Astrocyte of the hippocampus (primary cell): Measurements from ENCODE around the gene FCHSD2.
"Not testable (repeated sequence)": the region's sequence is repeated elsewhere in the genome, so short reads cannot be mapped to it uniquely, and the experiment has no call there.

Source experiments
- DNase-seq: peaks from one replicate; pipeline ENCODE4 v3.0.0; 2011; ENCODE audit warnings: low read depth, low spot score

Gene FCHSD2

DNA sequence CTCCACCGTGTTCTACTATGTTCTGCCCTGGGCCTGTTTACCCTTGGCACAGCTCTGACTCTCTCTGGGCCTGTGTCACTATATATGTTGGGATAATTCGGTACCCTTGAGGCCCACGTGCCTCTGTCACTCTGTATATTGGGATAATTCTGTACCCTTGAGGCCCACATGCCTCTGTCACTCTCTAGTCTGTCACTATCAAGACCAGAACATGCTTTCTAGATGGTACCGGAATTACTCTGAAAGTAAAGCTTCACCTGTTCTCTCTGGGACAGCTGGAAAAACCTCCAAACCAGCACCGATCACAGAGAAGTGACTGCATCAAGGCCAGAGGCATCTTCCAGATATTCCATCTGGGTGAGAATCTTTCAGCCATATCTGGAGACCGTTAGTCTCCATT, 9.3 kb upstream of the FCHSD2 start:
- no peak for DNase-seq

DNA sequence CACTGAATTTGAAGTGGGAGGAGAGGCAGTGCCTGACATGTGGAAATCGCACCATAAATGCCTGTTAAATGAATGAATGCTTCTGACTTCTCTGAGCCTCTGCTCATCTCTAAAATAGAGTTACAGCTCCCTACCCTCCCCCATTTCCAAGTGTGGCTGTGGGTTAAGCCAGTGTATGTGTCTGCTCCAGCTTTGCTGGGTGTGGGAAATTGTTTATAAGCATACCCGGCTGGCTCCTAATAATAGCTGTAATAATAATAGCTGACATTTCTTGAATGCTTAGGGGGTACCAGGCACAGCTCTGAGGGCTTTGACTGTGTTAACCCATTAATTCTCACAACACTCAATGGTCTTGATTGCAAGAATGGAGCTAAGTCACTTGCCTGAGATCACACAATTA, 7.0 kb upstream of the FCHSD2 start:
- no peak for DNase-seq

- peak; percentile 25 for DNase-seq
Measured at GRCh38 chr11:73147771-73148681, 5.9 kb upstream of the FCHSD2 start.

DNA sequence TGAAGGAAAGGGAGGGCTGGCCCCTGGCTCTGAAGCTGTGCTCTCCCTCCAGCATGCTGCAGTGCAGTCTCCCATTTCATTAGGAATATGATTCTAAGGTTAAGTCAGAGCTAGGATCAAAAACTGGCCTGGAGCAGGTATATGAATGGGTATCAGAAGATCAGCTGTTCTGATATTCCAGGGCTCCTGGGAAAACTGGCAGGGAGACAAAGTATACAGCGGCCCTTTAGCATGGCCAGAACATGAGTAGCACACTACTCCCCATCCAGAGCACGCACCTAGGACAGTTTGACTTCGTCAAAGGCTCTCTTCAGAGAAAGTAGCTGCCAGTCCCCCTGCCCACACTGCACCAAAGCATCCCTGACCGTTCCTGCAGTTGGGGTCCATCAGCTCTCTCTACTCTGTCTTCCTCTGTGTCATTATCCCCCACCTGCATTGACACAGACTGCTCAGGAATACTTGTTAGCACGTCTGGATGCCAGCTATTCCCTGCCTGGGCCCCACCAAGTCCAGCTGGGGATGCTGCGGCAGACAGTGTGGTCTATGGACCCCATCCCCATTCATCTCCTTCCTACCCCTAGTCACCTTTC, 4.0 kb upstream of the FCHSD2 start:
- DNase-seq = no peak

GRCh38 chr11:73143126-73143838, 1.2 kb upstream of the FCHSD2 start:
- DNase-seq = no peak

DNA sequence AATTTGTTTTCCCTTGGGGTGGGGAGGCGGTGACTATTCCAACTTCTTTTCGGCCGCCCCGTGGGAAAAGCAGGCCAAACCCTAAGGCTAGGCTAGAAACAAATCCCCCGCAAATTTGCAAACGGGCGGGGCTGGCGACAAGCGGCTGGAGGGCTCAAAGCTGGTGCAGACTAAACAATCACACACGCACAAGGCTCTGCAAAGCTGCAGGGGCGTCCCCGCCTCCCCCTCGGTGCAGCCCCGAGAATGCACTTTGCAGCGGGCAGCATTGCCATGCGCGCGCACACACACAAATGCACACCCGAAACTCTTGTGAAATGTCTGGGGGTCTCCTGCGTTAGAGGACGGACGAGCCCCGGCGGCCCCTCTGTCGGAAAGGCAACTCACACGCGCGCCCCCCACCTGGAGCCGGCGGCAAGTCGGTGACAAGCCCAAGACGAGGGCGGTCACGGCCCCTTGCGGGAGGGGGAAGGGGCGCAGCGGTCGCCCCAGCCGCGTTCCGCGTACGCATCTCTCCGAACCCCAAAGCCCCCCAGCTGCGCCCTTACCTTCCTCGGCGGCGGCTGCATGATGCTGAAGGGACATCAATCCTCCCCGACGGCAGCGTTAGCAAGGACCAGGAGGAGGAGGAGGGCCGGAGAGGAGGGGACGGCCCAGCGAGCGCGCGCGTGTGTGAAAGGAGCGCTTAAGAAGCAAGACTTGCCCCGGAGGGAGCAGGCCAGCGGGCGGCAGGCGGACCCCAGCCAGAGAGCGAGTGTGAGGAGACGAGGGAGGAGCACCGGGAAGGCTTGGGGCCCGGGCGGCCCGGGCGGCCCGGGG, 600 bp downstream of the FCHSD2 start:
- DNase-seq = peak; percentile 87

- DNase-seq = no peak
Measured at GRCh38 chr11:73141031-73141308, 1.1 kb downstream of the FCHSD2 start.

GRCh38 chr11:73140213-73141030, 1.7 kb downstream of the FCHSD2 start:
- peak; percentile 59 for DNase-seq

DNA sequence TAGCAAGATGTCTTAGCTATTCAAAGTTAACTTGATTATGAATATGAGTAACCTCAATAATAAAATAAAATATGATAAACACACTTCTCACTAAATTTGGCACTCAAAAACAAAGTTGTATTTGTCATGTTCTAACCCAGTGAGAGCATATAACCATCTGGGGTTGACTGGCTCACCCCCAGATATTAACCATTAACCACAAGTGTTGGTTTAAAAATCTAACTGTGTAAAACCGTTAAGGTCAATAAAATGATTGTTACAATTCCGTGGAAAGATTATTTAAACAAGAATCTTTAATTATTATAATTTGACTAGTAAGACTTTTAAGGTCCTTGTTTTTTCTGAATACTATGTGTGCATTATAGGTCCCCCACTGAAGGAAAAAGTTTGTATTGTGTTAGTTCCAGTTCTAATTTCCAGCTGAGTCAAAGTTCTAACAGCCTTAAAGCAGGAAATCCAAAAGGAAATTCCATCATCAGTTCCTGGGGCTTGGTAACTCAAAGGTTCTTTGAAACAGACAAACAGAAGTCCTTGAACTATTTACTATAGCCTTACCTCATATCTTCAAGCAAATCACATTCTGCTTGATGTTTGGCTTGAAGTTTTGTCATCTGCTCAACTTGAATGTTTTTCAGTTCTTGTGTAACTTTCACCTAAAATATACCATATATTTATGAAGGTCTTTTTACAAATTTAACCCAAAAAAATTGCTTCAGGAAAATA, 2.5 kb downstream of the FCHSD2 start:
- peak; percentile 11 for DNase-seq

- DNase-seq = no peak
Measured at GRCh38 chr11:73137944-73138274, 4.2 kb downstream of the FCHSD2 start.

GRCh38 chr11:73137262-73137943, 4.7 kb downstream of the FCHSD2 start:
- DNase-seq = no peak

DNA sequence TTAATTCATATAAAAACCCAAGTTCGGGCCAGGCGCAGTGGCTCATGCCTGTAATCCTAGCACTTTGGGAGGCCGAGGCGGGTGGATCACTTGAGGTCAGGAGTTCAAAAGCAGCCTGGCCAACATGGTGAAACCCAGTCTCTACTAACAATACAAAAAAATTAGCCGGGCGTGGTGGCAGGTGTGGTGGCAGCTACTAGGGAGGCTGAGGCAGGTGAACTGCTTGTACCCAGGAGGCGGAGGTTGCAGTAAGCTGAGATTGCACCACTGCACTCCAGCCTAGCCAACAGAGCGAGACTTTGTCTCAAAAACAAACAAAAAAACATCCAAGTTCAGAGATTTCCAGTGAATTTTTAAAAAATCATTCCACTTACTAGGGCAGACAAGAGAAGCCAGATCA, 5.4 kb downstream of the FCHSD2 start:
- not testable (repeated sequence) for DNase-seq

GRCh38 chr11:73135346-73136284, 6.5 kb downstream of the FCHSD2 start:
- no peak for DNase-seq

GRCh38 chr11:73132349-73132748, 9.8 kb downstream of the FCHSD2 start:
- DNase-seq = not testable (repeated sequence)

- no peak for DNase-seq
Measured at GRCh38 chr11:73130181-73130580, 11.9 kb downstream of the FCHSD2 start.

DNA sequence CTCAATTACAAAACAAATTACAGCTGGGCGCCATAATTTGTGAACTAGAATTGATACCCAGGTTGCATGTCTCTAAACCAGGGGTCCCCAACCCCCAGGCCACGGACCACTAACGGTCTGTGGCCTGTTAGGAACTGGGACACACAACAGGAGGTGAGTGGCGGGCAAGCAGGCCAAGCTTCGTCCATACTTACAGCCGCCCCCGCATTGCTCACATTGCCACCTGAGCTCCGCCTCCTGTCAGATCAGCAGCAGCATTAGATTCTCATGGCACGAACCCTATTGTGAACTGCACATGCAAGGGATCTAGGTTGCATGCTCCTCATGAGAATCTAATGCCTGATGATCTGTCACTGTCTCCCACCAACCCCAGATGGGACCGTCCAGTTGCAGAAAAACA, 12.9 kb downstream of the FCHSD2 start:
- DNase-seq = no peak

DNA sequence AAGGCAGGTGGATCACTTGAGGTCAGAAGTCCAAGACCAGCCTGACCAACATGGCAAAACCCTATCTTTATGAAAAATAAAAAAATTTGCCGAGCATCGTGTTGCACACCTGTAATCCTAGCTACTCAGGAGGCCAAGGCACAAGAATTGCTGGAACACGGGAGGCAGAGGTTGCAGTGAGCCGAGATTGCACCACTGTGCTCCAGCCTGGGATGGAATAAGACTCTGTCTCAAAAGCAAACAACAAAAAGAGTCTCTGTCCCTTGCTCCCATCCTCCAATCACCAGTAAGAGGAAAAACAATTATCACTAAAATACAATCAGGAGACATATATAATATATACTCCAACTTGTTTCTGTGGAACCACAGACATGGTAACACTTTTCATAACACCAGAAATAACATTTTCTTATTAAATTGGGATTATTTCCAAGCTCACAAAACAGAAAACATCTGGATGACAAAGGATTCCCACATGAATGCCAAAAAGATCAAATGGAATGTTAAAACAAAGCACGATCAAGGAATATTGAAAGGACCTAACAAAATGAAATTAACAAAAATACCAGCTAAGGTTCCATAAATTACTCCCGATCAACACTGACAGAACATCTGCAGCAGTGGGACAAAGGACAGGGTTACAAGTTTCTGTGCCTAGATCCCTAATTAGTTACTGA, 15.2 kb downstream of the FCHSD2 start:
- DNase-seq = no peak

GRCh38 chr11:73124800-73125199, 17.3 kb downstream of the FCHSD2 start:
- DNase-seq = no peak
